Measurements from ENCODE around the gene IPO4. TPM values are rescaled to one million over a fixed set of nuclear protein-coding genes. Genes with fewer than 3 reads are reported as not detected.

Gene IPO4
- total and polyA plus RNA-seq, 2 of the 4 experiments (the other 2 are of a cell fraction), result 37.6 to 39.4 TPM

GRCh38 chr14:24212924-24213865 lies 24.6 kb upstream of the IPO4 start, which contains the start of gene CHMP4A (continued):
- TF ChIP-seq ELK1 (IDR thresholded peaks at IDR 0.05; ENCODE audit: borderline replicate concordance, low read depth, low read length) (no peak), NFE2L2 (IDR thresholded peaks at IDR 0.05; ENCODE audit: low read depth, low read length) (no peak), FOS (IDR thresholded peaks at IDR 0.05; ENCODE audit: low read depth, low read length) (no peak)

- 98% methylated on average over 6 of the region's 6 CpGs; no CpG with 5 or more reads in 1 of the 2 experiments for WGBS, 2 experiments (ENCODE audit: extremely low coverage in 2 of 2, insufficient read length in 1 of 2)
- in situ Hi-C loops (cut with MboI; ENCODE audit: low sequenced_read_pairs), result no loop called here
- Histone ChIP-seq H2AFZ (replicated peaks; ENCODE audit: low read length, poor library complexity) (no peak overlapping the region), H2BK20ac (ENCODE audit: low read depth, low read length) (no peak overlapping the region), H2BK120ac (ENCODE audit: low read depth, low read length) (no peak overlapping the region), H4K5ac (ENCODE audit: low read depth, low read length) (no peak overlapping the region), H2BK15ac (ENCODE audit: low read depth, low read length) (no peak overlapping the region), H3K9me1 (ENCODE audit: insufficient read depth, low read length) (peaks cover 15% of the 10 kb centered on the region; the same call in 1 of the 2 replicates), H3K18ac (ENCODE audit: low read depth, low read length) (no peak overlapping the region), H3K27me3 (ENCODE audit: control insufficient read depth, insufficient read depth, low read length) (no peaks in the 10 kb centered on the region), H3K79me1 (ENCODE audit: low read depth in 1 of 2, low read length in 2 of 2) (peaks cover 21 to 70% of the 10 kb centered on the region in 2 experiments), H3K9ac (ENCODE audit: low read depth, low read length) (no peak overlapping the region), H3K14ac (replicated peaks; ENCODE audit: low read depth, low read length) (no peak overlapping the region), H2BK5ac (ENCODE audit: low read depth, low read length, poor library complexity, severe bottlenecking) (no peak overlapping the region), H4K91ac (ENCODE audit: insufficient read depth, low read depth, low read length) (no peak overlapping the region), H2AK9ac (replicated peaks; ENCODE audit: low read depth, low read length, poor library complexity) (no peak overlapping the region), H3K56ac (ENCODE audit: extremely low read depth, insufficient read depth, low read length) (no peak overlapping the region), H3K4me3 (ENCODE audit: insufficient read depth, low read depth, low read length) (no peak overlapping the region), H3K9me3 (ENCODE audit: control insufficient read depth, insufficient read depth, low read length) (no peaks in the 10 kb centered on the region), H3K4me2 (ENCODE audit: low read depth, low read length) (no peak overlapping the region), H3K4me1 (ENCODE audit: control insufficient read depth, insufficient read depth, low read length) (peaks cover 2% of the 10 kb centered on the region), H3K4ac (ENCODE audit: low read depth, low read length) (no peak overlapping the region), H4K20me1 (ENCODE audit: insufficient read depth, low read length) (no peaks in the 10 kb centered on the region), H3K27ac (ENCODE audit: insufficient read depth, low read length) (no peak overlapping the region), H3K23ac (ENCODE audit: low read depth, low read length) (no peak overlapping the region), H2AK5ac (ENCODE audit: low read depth, low read length) (no peak overlapping the region), H3K36me3 (ENCODE audit: control insufficient read depth, insufficient read depth, low read length) (peaks cover 36% of the 10 kb centered on the region), H4K8ac (ENCODE audit: low read depth in 2 of 2, low read length in 2 of 2) (no peak overlapping the region)
- intact Hi-C loops (cut with micrococcal nuclease), result loop anchor here (10.0 kb wide), 1 partner anchor 223 kb away; no protein-coding TSS in a partner anchor
- ATAC-seq (ENCODE audit: low read depth) (no peak), DNase-seq (no peak)
- CTCF ChIA-PET, result no interaction called here
- BruUV-seq (replicated peaks), result no TSS peak
- POLR2A ChIA-PET (ENCODE audit: unreplicated experiment), result no interaction called here
- dilution Hi-C loops (cut with HindIII; ENCODE audit: low sequenced_read_pairs, unreplicated experiment), result no loop called here
- TF ChIP-seq SMC3 (IDR thresholded peaks at IDR 0.05; ENCODE audit: low read depth, low read length) (no peak), RAD21 (IDR thresholded peaks at IDR 0.05; ENCODE audit: low read length) (no peak), CHD1 (IDR thresholded peaks at IDR 0.05; ENCODE audit: low read depth, low read length) (no peak), USF2 (IDR thresholded peaks at IDR 0.05; ENCODE audit: low read depth, low read length) (no peak), MAFK (IDR thresholded peaks at IDR 0.05; ENCODE audit: low read depth, low read length) (no peak), BHLHE40 (IDR thresholded peaks at IDR 0.05; ENCODE audit: low read depth, low read length) (no peak), NFE2L2 (IDR thresholded peaks at IDR 0.05; ENCODE audit: low read depth, low read length) (no peak), FOS (IDR thresholded peaks at IDR 0.05; ENCODE audit: low read depth, low read length) (no peak), MAZ (IDR thresholded peaks at IDR 0.05; ENCODE audit: borderline replicate concordance, low read depth, low read length) (no peak), ELK1 (IDR thresholded peaks at IDR 0.05; ENCODE audit: borderline replicate concordance, low read depth, low read length) (no peak), RFX5 (IDR thresholded peaks at IDR 0.05; ENCODE audit: low read depth, low read length) (no peak), RCOR1 (IDR thresholded peaks at IDR 0.05; ENCODE audit: insufficient replicate concordance, low read length) (no peak)
These were observed 22.7 kb upstream of the IPO4 start for GRCh38 chr14:24211311-24211710.
